ENCODE results near the gene GLI3. TPM values are rescaled to one million over a fixed set of nuclear protein-coding genes. Genes with fewer than 3 reads are reported as not detected.

Gene GLI3
- total RNA-seq, 1 experiment from 2014 or later = not detected

DNA sequence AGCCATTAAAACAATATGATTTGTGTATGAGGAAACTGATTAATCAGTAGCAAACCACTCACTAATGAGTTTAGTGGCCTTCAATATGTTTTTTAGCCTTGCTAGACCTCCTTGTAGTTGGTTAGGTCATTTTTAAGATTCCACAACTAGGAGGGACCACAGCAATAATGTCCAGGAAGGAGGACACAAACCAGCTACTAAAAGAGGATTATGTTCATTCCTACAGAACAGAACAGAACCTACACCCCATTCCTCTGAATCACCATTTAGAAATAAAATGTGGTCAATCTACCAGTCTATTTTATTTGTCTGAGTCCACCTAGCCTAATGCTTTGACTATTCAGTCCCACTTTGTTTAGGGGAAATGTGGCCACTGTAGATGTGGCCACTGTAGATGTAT is 226.3 kb downstream of the GLI3 start:
- ChIA-PET CTCF (no interaction called here), POLR2A (ENCODE audit: unreplicated experiment) (no interaction called here)
- Histone ChIP-seq H2AFZ (no peak overlapping the region), H3K9me2 (ENCODE audit: insufficient read depth) (no peaks in the 10 kb centered on the region), H3K4me2 (no peak overlapping the region), H3K36me3 (ENCODE audit: low read depth) (no peaks in the 10 kb centered on the region), H3K4me1 (replicated peaks; ENCODE audit: insufficient read depth) (no peaks in the 10 kb centered on the region), H3K27ac (no peak overlapping the region), H3K27me3 (ENCODE audit: insufficient read depth, low read depth) (peaks cover 69% of the 10 kb centered on the region), H3K9me3 (ENCODE audit: insufficient read depth, low read depth) (peaks cover 12% of the 10 kb centered on the region; the same call in 1 of the 2 replicates), H4K20me1 (ENCODE audit: insufficient read depth) (0 out of 2 replicates have a peak, but pooled peaks cover 2% of the 10 kb centered on the region), H3F3A (ENCODE audit: insufficient read depth, low read depth) (no peaks in the 10 kb centered on the region), H3K79me2 (ENCODE audit: low read depth) (no peaks in the 10 kb centered on the region), H3K4me3 (no peak overlapping the region)
- no TSS peak for BruUV-seq (replicated peaks)
- TF ChIP-seq EZH2 (IDR thresholded peaks at IDR 0.05; ENCODE audit: low read depth) = no peak
- TF ChIP-seq, protein P1, sequence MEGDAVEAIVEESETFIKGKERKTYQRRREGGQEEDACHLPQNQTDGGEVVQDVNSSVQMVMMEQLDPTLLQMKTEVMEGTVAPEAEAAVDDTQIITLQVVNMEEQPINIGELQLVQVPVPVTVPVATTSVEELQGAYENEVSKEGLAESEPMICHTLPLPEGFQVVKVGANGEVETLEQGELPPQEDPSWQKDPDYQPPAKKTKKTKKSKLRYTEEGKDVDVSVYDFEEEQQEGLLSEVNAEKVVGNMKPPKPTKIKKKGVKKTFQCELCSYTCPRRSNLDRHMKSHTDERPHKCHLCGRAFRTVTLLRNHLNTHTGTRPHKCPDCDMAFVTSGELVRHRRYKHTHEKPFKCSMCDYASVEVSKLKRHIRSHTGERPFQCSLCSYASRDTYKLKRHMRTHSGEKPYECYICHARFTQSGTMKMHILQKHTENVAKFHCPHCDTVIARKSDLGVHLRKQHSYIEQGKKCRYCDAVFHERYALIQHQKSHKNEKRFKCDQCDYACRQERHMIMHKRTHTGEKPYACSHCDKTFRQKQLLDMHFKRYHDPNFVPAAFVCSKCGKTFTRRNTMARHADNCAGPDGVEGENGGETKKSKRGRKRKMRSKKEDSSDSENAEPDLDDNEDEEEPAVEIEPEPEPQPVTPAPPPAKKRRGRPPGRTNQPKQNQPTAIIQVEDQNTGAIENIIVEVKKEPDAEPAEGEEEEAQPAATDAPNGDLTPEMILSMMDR (conservative IDR thresholded peaks at IDR 0.05) = no peak
- intact Hi-C loops (cut with micrococcal nuclease; ENCODE audit: unreplicated experiment) = no loop called here
- no peak for DNase-seq

DNA sequence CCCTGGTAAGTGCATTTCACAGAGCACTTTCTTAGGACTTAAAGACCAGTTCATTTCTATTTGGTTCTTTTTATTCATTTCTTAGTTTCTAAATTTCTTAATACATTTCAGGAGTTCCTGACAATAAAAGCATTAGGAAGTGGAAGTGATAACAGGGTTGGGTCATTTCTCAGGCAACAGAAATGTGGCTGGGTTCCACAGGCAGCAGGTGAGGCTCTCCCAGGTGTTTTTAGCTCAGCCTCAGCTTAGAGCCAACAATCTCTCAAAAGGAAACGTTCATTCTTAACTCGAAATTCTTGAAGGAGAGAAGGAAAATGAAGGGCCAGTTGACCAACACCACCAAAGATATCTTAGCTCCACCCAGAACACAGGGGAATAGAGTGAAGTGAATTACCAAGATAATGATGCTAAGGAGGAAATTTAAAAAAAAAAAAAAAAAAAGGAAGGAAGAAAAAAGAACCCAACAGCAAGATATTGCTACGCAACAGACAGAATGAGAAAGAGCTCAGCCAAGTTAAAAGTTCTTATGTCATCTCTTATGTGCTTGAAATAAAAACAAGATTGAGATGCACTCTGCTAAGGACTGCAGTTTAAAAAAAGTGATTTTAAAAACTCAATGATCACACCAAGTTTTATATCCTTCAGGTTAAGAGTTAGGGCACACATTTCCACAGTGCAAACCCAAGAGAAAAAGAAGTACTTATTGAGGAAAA is 230.1 kb downstream of the GLI3 start:
- H3K27ac ChIP-seq = no peak overlapping the region
- DNase-seq = no peak
- intact Hi-C loops (cut with micrococcal nuclease; ENCODE audit: unreplicated experiment) = no loop called here

DNA sequence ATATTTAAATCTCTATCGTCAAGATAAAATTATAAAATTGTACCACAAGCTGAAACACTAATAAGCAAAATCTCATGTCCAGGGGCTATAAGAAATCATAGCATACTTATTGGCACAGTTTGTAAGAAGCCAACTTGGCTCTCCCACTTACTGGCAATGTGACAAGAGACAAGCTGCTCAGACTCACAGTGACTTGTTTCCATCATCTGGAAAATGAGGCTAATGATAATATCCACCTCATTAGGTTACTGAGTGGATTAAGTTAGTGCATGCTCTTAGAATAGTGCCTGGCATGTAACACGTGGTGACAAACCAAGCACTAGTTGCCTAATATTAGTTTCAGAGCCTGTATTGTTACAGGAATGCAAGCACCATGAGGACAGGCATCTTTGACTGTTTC is 234.4 kb downstream of the GLI3 start:
- CTCF ChIA-PET = no interaction called here

More for the DNA sequence above, 230.1 kb downstream of the GLI3 start:
- Histone ChIP-seq H3K4me1 (replicated peaks; ENCODE audit: insufficient read depth) (no peaks in the 10 kb centered on the region), H3F3A (ENCODE audit: insufficient read depth, low read depth) (no peaks in the 10 kb centered on the region), H3K79me2 (ENCODE audit: low read depth) (no peaks in the 10 kb centered on the region), H3K4me2 (no peak overlapping the region), H4K20me1 (ENCODE audit: insufficient read depth) (0 out of 2 replicates have a peak, but pooled peaks cover 2% of the 10 kb centered on the region), H3K9me3 (ENCODE audit: insufficient read depth, low read depth) (no peaks in the 10 kb centered on the region; the same call in 1 of the 2 replicates), H3K4me3 (no peak overlapping the region), H2AFZ (no peak overlapping the region), H3K9me2 (ENCODE audit: insufficient read depth) (no peaks in the 10 kb centered on the region), H3K36me3 (ENCODE audit: low read depth) (no peaks in the 10 kb centered on the region), H3K27me3 (ENCODE audit: insufficient read depth, low read depth) (peaks cover 85% of the 10 kb centered on the region)
- ChIA-PET CTCF (interaction anchor here (1.1 kb wide), 1 partner anchor 64 kb away, joined by 17 read pairs; no protein-coding TSS in a partner anchor), POLR2A (ENCODE audit: unreplicated experiment) (no interaction called here)
- BruUV-seq (replicated peaks) = no TSS peak
- no peak for TF ChIP-seq EZH2 (IDR thresholded peaks at IDR 0.05; ENCODE audit: low read depth)
- TF ChIP-seq, protein P1 (conservative IDR thresholded peaks at IDR 0.05) = no peak

More for the DNA sequence above, 234.4 kb downstream of the GLI3 start:
- Histone ChIP-seq H3F3A (ENCODE audit: insufficient read depth, low read depth) (no peaks in the 10 kb centered on the region), H3K4me2 (no peak overlapping the region), H4K20me1 (ENCODE audit: insufficient read depth) (0 out of 2 replicates have a peak, but pooled peaks cover 2% of the 10 kb centered on the region), H3K4me1 (replicated peaks; ENCODE audit: insufficient read depth) (no peaks in the 10 kb centered on the region), H3K4me3 (no peak overlapping the region), H3K27me3 (ENCODE audit: insufficient read depth, low read depth) (peaks cover 52% of the 10 kb centered on the region), H3K9me2 (ENCODE audit: insufficient read depth) (no peaks in the 10 kb centered on the region), H3K79me2 (ENCODE audit: low read depth) (no peaks in the 10 kb centered on the region), H3K27ac (no peak overlapping the region), H3K9me3 (ENCODE audit: insufficient read depth, low read depth) (no peaks in the 10 kb centered on the region; the same call in 1 of the 2 replicates), H3K36me3 (ENCODE audit: low read depth) (no peaks in the 10 kb centered on the region), H2AFZ (no peak overlapping the region)
- intact Hi-C loops (cut with micrococcal nuclease; ENCODE audit: unreplicated experiment) = no loop called here
- TF ChIP-seq, protein P1 (conservative IDR thresholded peaks at IDR 0.05) = no peak
- no peak for TF ChIP-seq EZH2 (IDR thresholded peaks at IDR 0.05; ENCODE audit: low read depth)
- no peak for DNase-seq
- no TSS peak for BruUV-seq (replicated peaks)
- POLR2A ChIA-PET (ENCODE audit: unreplicated experiment) = no interaction called here
